Measurements from ENCODE around the gene UGCG.

DNA sequence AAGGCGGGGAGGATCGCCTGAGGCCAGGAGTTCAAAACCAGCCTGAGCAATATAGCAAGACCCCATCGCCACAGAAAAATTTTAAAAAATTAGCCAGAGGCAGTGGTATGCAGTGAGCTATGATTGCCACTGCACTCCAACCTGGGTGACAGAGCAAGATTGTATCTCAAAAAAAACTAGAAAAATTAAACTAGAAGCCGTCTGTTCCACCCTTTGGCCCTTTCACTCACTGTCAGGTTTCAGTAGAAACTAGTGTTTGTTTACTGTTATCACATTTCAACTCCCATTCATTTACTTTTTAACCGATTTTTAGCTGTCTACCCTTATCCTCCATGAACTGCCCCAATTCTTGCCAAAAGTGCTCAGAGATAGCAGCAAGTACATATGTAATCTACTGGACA, 8.3 kb downstream of the UGCG start:
- no peak for TF ChIP-seq POLR2A (IDR thresholded peaks at IDR 0.05; ENCODE audit: extremely low read depth, insufficient read length)
- TF ChIP-seq, protein P1, sequence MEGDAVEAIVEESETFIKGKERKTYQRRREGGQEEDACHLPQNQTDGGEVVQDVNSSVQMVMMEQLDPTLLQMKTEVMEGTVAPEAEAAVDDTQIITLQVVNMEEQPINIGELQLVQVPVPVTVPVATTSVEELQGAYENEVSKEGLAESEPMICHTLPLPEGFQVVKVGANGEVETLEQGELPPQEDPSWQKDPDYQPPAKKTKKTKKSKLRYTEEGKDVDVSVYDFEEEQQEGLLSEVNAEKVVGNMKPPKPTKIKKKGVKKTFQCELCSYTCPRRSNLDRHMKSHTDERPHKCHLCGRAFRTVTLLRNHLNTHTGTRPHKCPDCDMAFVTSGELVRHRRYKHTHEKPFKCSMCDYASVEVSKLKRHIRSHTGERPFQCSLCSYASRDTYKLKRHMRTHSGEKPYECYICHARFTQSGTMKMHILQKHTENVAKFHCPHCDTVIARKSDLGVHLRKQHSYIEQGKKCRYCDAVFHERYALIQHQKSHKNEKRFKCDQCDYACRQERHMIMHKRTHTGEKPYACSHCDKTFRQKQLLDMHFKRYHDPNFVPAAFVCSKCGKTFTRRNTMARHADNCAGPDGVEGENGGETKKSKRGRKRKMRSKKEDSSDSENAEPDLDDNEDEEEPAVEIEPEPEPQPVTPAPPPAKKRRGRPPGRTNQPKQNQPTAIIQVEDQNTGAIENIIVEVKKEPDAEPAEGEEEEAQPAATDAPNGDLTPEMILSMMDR (IDR thresholded peaks at IDR 0.05; ENCODE audit: low read depth, low read length) = no peak
- TF ChIP-seq MYC (IDR thresholded peaks at IDR 0.05; ENCODE audit: low read depth, low read length) = no peak
- TF ChIP-seq, protein P2, sequence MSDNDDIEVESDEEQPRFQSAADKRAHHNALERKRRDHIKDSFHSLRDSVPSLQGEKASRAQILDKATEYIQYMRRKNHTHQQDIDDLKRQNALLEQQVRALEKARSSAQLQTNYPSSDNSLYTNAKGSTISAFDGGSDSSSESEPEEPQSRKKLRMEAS (IDR thresholded peaks at IDR 0.05; ENCODE audit: low read depth, low read length) = no peak

Measured in NB4 (cell line).